GM18507 (cell line): Measurements from ENCODE around the gene PNPLA2.

Source experiments
- DNase-seq: peaks from one replicate; pipeline ENCODE4 v3.0.0; 2011; ENCODE audit warnings: low read depth; ENCODE audit not compliant: insufficient read length; ENCODE audit errors: extremely low spot score
- FAIRE-seq: peaks from 2 replicates; lab custom pipeline; 2011; peaks lifted over from hg19 to GRCh38; lab: Jason Lieb, UNC

Gene PNPLA2

GRCh38 chr11:863910-864827, 45.5 kb downstream of the PNPLA2 start:
- DNase-seq (no peak), FAIRE-seq (no peak)

- FAIRE-seq (no peak), DNase-seq (no peak)
These were observed 46.2 kb downstream of the PNPLA2 start for GRCh38 chr11:864898-865297.

- FAIRE-seq (no peak), DNase-seq (no peak)
These were observed 47.0 kb downstream of the PNPLA2 start for GRCh38 chr11:865462-866430.

- no peak for FAIRE-seq
- no peak for DNase-seq
These were observed 47.8 kb downstream of the PNPLA2 start for GRCh38 chr11:866481-866880.

GRCh38 chr11:867856-868358, 49.2 kb downstream of the PNPLA2 start:
- no peak for FAIRE-seq
- no peak for DNase-seq

GRCh38 chr11:868394-868793, 49.7 kb downstream of the PNPLA2 start:
- FAIRE-seq: no peak
- no peak for DNase-seq

- FAIRE-seq: no peak
- no peak for DNase-seq
These were observed 50.1 kb downstream of the PNPLA2 start for GRCh38 chr11:868802-869201.

- FAIRE-seq (no peak), DNase-seq (no peak)
These were observed 50.8 kb downstream of the PNPLA2 start for GRCh38 chr11:869399-870126.

GRCh38 chr11:870127-870413, 51.4 kb downstream of the PNPLA2 start:
- DNase-seq (no peak), FAIRE-seq (no peak)

GRCh38 chr11:870418-870817, 51.7 kb downstream of the PNPLA2 start:
- FAIRE-seq (no peak), DNase-seq (no peak)

GRCh38 chr11:871472-871871, 52.8 kb downstream of the PNPLA2 start:
- FAIRE-seq (no peak), DNase-seq (no peak)

GRCh38 chr11:872799-873198, 54.1 kb downstream of the PNPLA2 start:
- no peak for DNase-seq
- FAIRE-seq: no peak

GRCh38 chr11:873706-874105, 55.0 kb downstream of the PNPLA2 start:
- FAIRE-seq (no peak), DNase-seq (no peak)
